WI38 (cell line): Measurements from ENCODE around the gene KRI1.

Source experiments
- H3K4me3 ChIP-seq: 2 replicates; pipeline ENCODE4 v1.5.1; 2011; ENCODE audit warnings: low read depth, mild to moderate bottlenecking, control low read depth, low read length
- CTCF ChIP-seq: IDR thresholded peaks from 2 replicates; pipeline ENCODE4 v1.5.1; 2012; ENCODE audit warnings: low read depth, mild to moderate bottlenecking, control low read depth, low read length

The KRI1 gene

GRCh38 chr19:10508036-10508435 is 57.8 kb downstream of the KRI1 start:
- no peak for TF ChIP-seq CTCF

GRCh38 chr19:10505583-10506229 is 60.1 kb downstream of the KRI1 start:
- H3K4me3 ChIP-seq, result no peak overlapping the region
- peak; percentile 77 for TF ChIP-seq CTCF

More at GRCh38 chr19:10508036-10508435, 57.8 kb downstream of the KRI1 start:
- H3K4me3 ChIP-seq, result no peak overlapping the region
